Upper lobe of left lung (tissue), 4 donors: ENCODE measurements around the gene KIF2C.

ENCODE experiments used
- CTCF ChIP-seq, 6 experiments: fragments of 450-650 bp in 4 of 6; fragments of 200-600 bp in 2 of 6; sonication (generic) in 2 of 6; IDR thresholded peaks; one replicate each; pipeline ENCODE4 v1.5.1; 2016 to 2019; ENCODE audit warnings: antibody characterized with exemption in 6 of 6
- EP300 ChIP-seq, 4 donors: sonication (generic); formaldehyde crosslinking; IDR thresholded peaks; one replicate each; pipeline ENCODE4 v1.5.1; 2017; ENCODE audit warnings: antibody characterized with exemption in 4 of 4, control low read depth in 2 of 4
- POLR2A ChIP-seq, 4 donors: fragments of 450-650 bp; IDR thresholded peaks; one replicate each; pipeline ENCODE4 v1.5.1; 2016 to 2017; ENCODE audit warnings: antibody characterized with exemption in 4 of 4, mild to moderate bottlenecking in 2 of 4

GRCh38 chr1:44694863-44695478, 44.7 kb upstream of the KIF2C start:
- TF ChIP-seq CTCF (IDR thresholded peaks at IDR 0.05) (no peak), EP300 (IDR thresholded peaks at IDR 0.05) (no peak), POLR2A (IDR thresholded peaks at IDR 0.05) (no peak)
